Measurements from ENCODE around the gene NXPH3. TPM values are rescaled to one million over a fixed set of nuclear protein-coding genes. Genes with fewer than 3 reads are reported as not detected.

Gene NXPH3
- total RNA-seq, 1 donor from 2014 or later = not detected

- Mint-ChIP-seq H3K27me3 (peaks cover 42% of the 10 kb centered on the region), H3K4me1 (peaks cover 13% of the 10 kb centered on the region), H3K9me3 (no peaks in the 10 kb centered on the region), H3K4me3 (no peak overlapping the region), H3K27ac (no peak overlapping the region), H3K36me3 (ENCODE audit: low read depth) (no peaks in the 10 kb centered on the region)
- ATAC-seq (ENCODE audit: low read depth) (no peak), DNase-seq (no peak)
- TF ChIP-seq CTCF (IDR thresholded peaks at IDR 0.05) = no peak
- intact Hi-C loops (cut with micrococcal nuclease) = no loop called here
- ChIA-PET CTCF (interaction anchor here (6.5 kb wide), 1 partner anchor 123 kb away, joined by 55 read pairs; no protein-coding TSS in a partner anchor), POLR2A (no interaction called here)
These were observed 2.0 kb upstream of the NXPH3 start for GRCh38 chr17:49573510-49574322.

GRCh38 chr17:49574323-49574781 is 1.3 kb upstream of the NXPH3 start:
- Mint-ChIP-seq H3K4me1 (peaks cover 13% of the 10 kb centered on the region), H3K9me3 (no peaks in the 10 kb centered on the region), H3K4me3 (no peak overlapping the region), H3K36me3 (ENCODE audit: low read depth) (no peaks in the 10 kb centered on the region), H3K27me3 (peaks cover 42% of the 10 kb centered on the region), H3K27ac (no peak overlapping the region)
- CTCF ChIA-PET = interaction anchor here (6.5 kb wide), 1 partner anchor 122 kb away, joined by 55 read pairs; no protein-coding TSS in a partner anchor
- DNase-seq (no peak), ATAC-seq (ENCODE audit: low read depth) (no peak)
- POLR2A ChIA-PET = no interaction called here
- intact Hi-C loops (cut with micrococcal nuclease) = no loop called here
- TF ChIP-seq CTCF (IDR thresholded peaks at IDR 0.05) = no peak

GRCh38 chr17:49574945-49575678 is 559 bp upstream of the NXPH3 start:
- intact Hi-C loops (cut with micrococcal nuclease) = no loop called here
- CTCF ChIA-PET = interaction anchor here (1.4 to 6.5 kb wide), 3 partner anchors 8 to 121 kb away, joined by 3 to 55 read pairs (median 4); no protein-coding TSS in a partner anchor

GRCh38 chr17:49576088-49576916 is 631 bp downstream of the NXPH3 start:
- no peak for TF ChIP-seq CTCF (IDR thresholded peaks at IDR 0.05)
- Mint-ChIP-seq H3K27ac (no peak overlapping the region), H3K9me3 (no peaks in the 10 kb centered on the region), H3K4me3 (peak overlapping the region; percentile 77), H3K4me1 (peaks cover 11% of the 10 kb centered on the region), H3K27me3 (peaks cover 40% of the 10 kb centered on the region), H3K36me3 (ENCODE audit: low read depth) (no peaks in the 10 kb centered on the region)
- CTCF ChIA-PET = interaction anchor here (1.4 to 6.5 kb wide), 3 partner anchors 9 to 120 kb away, joined by 3 to 55 read pairs (median 4); no protein-coding TSS in a partner anchor
- ATAC-seq (ENCODE audit: low read depth) (no peak), DNase-seq (no peak)
- POLR2A ChIA-PET = interaction anchor here (0.6 kb wide), 1 partner anchor 265 kb away, joined by 3 read pairs; no protein-coding TSS in a partner anchor
- intact Hi-C loops (cut with micrococcal nuclease) = no loop called here

More at GRCh38 chr17:49574945-49575678, 559 bp upstream of the NXPH3 start:
- Mint-ChIP-seq H3K4me3 (peak overlapping the region; percentile 41), H3K4me1 (peaks cover 11% of the 10 kb centered on the region), H3K27me3 (peaks cover 42% of the 10 kb centered on the region), H3K36me3 (ENCODE audit: low read depth) (no peaks in the 10 kb centered on the region), H3K27ac (no peak overlapping the region), H3K9me3 (no peaks in the 10 kb centered on the region)
- POLR2A ChIA-PET = no interaction called here
- ATAC-seq (ENCODE audit: low read depth) = no peak
- no peak for TF ChIP-seq CTCF (IDR thresholded peaks at IDR 0.05)
- no peak for DNase-seq
